Left lung (tissue), 10 donors: ENCODE measurements around the gene CBX8. TPM values are rescaled to one million over a fixed set of nuclear protein-coding genes. Genes with fewer than 3 reads are reported as not detected.

Source experiments
- ATAC-seq: fragments of 200-7000 bp; cut with Tn5 transposase; one replicate; pipeline ENCODE4 v1.9.1; 2020; ENCODE audit warnings: moderate library complexity
- DNase-seq, 4 donors: peaks; one replicate each; pipeline ENCODE4 v3.0.0-alpha.2; 2013 to 2020
- H3K27ac ChIP-seq, 2 donors: fragments of 200-600 bp; sonication (generic) in 1 of 2; one replicate each; pipeline versions ENCODE4 v1.5.0 to v1.8.0; 2020 to 2021
- H3K27me3 ChIP-seq, 2 donors: fragments of 200-600 bp; sonication (generic) in 1 of 2; one replicate each; pipeline versions ENCODE4 v1.5.0 to v1.8.0; 2020 to 2021
- H3K36me3 ChIP-seq, 2 donors: fragments of 200-600 bp; sonication (generic) in 1 of 2; one replicate each; pipeline versions ENCODE4 v1.5.0 to v1.8.0; 2020 to 2021
- H3K4me1 ChIP-seq, 2 donors: fragments of 200-600 bp; one replicate each; pipeline ENCODE4 v1.8.0; 2021
- H3K4me3 ChIP-seq, 2 donors: fragments of 200-600 bp; sonication (generic) in 1 of 2; one replicate each; pipeline versions ENCODE4 v1.5.0 to v1.8.0; 2020 to 2021; ENCODE audit warnings: mild to moderate bottlenecking in 1 of 2
- H3K9me3 ChIP-seq, 2 donors: fragments of 200-600 bp; sonication (generic) in 1 of 2; one replicate each; pipeline versions ENCODE4 v1.5.0 to v1.8.0; 2020 to 2021
- CTCF ChIP-seq, 2 donors: fragments of 200-600 bp; sonication (generic) in 1 of 2; IDR thresholded peaks; one replicate each; pipeline versions ENCODE4 v1.5.0 to v1.8.0; 2021; ENCODE audit warnings: antibody characterized with exemption in 2 of 2
- intact Hi-C, 2 donors: fragments of 100-400 bp; cut with DNase I; formaldehyde crosslinking; loops; one replicate each; pipeline versions ENCODE4 v1.11.2 to v1.14.2; 2022
- polyA plus RNA-seq, 6 donors: library from polyadenylated mRNA; unstranded; fragments of 120-200 nt; gene quantifications; one replicate each; pipeline ENCODE4 v1.2.1, GENCODE V29; 2013; ENCODE audit not compliant: insufficient read length in 6 of 6
- total RNA-seq, 2 donors: library from RNA; stranded (reverse); fragmentation: NEBNext Ultra II Directional; extraction: Animal tissue kit (Norgen Biotek cat#: 25700); gene quantifications; one replicate each; pipeline ENCODE4 v1.2.1, GENCODE V29; 2021
- donor health status: DM: no; HTN: yes; CAD: no.
- donor health status: DM: no; HTN: no; CAD: no.

The CBX8 gene
- total and polyA plus RNA-seq, 8 donors, result 7.3 to 11.4 (median 8.9) TPM

- Histone ChIP-seq H3K27ac (no peak overlapping the region), H3K27me3 (peaks cover 53 to 92% of the 10 kb centered on the region in 2 donors), H3K4me3 (peak overlapping the region; percentile 10 to 17), H3K4me1 (peaks cover 32 to 52% of the 10 kb centered on the region in 2 donors), H3K36me3 (no peaks in the 10 kb centered on the region), H3K9me3 (no peaks in the 10 kb centered on the region)
- TF ChIP-seq CTCF (IDR thresholded peaks at IDR 0.05), result no peak
- intact Hi-C loops, result no loop called here
- DNase-seq, result peak in 3 of 4 donors; percentile 71 to 88 (median 72)
- peak; percentile 75 for ATAC-seq
Observed at GRCh38 chr17:79814974-79815835, 18.3 kb upstream of the CBX8 start.

- peak overlapping the region in 1 of 2 donors; percentile 17 for H3K4me3 ChIP-seq
- ATAC-seq (peak; percentile 18), DNase-seq (peak in 1 of 4 donors; percentile 33)
- intact Hi-C loops, result no loop called here
- H3K36me3 ChIP-seq, result no peaks in the 10 kb centered on the region
- no peak for TF ChIP-seq CTCF (IDR thresholded peaks at IDR 0.05)
- H3K9me3 ChIP-seq, result no peaks in the 10 kb centered on the region
- H3K27ac ChIP-seq, result no peak overlapping the region
- H3K27me3 ChIP-seq, result peaks cover 59 to 99% of the 10 kb centered on the region in 2 donors
- H3K4me1 ChIP-seq, result peaks cover 36 to 58% of the 10 kb centered on the region in 2 donors
Observed at GRCh38 chr17:79814127-79814973, 17.5 kb upstream of the CBX8 start.

GRCh38 chr17:79813297-79814126 lies 16.6 kb upstream of the CBX8 start:
- Histone ChIP-seq H3K27ac (no peak overlapping the region), H3K27me3 (peaks cover 67 to 99% of the 10 kb centered on the region in 2 donors), H3K4me3 (no peak overlapping the region), H3K4me1 (peaks cover 36 to 59% of the 10 kb centered on the region in 2 donors), H3K9me3 (no peaks in the 10 kb centered on the region), H3K36me3 (no peaks in the 10 kb centered on the region)
- intact Hi-C loops, result no loop called here
- ATAC-seq, result no peak
- TF ChIP-seq CTCF (IDR thresholded peaks at IDR 0.05), result no peak
- DNase-seq, result peak in 1 of 4 donors; percentile 70

- Histone ChIP-seq H3K27me3 (peaks cover 76 to 100% of the 10 kb centered on the region in 2 donors), H3K4me3 (peak overlapping the region in 1 of 2 donors; percentile 18)
- DNase-seq, result no peak
Observed at GRCh38 chr17:79812353-79813258, 15.7 kb upstream of the CBX8 start.

More at GRCh38 chr17:79812353-79813258, 15.7 kb upstream of the CBX8 start:
- Histone ChIP-seq H3K27ac (no peak overlapping the region), H3K9me3 (no peaks in the 10 kb centered on the region), H3K36me3 (no peaks in the 10 kb centered on the region), H3K4me1 (peaks cover 36 to 59% of the 10 kb centered on the region in 2 donors)
- no peak for ATAC-seq
- TF ChIP-seq CTCF (IDR thresholded peaks at IDR 0.05), result no peak
- intact Hi-C loops, result no loop called here
